Body of pancreas (tissue), 4 donors: Measurements from ENCODE around the gene OSBPL5.

Experiments
- CTCF ChIP-seq, 7 experiments: fragments of 450-650 bp in 4 of 7; fragments of 200-600 bp in 3 of 7; sonication (generic) in 3 of 7; IDR thresholded peaks; one replicate each; pipeline ENCODE4 v1.5.1; 2016 to 2019; ENCODE audit warnings: antibody characterized with exemption in 7 of 7
- POLR2A ChIP-seq, 3 donors: fragments of 450-650 bp; IDR thresholded peaks; one replicate each; pipeline ENCODE4 v1.6.1; 2016; ENCODE audit warnings: antibody characterized with exemption in 3 of 3, mild to moderate bottlenecking in 2 of 3

GRCh38 chr11:3198815-3199214, 33.7 kb upstream of the OSBPL5 start:
- TF ChIP-seq CTCF (IDR thresholded peaks at IDR 0.05) (no peak), POLR2A (IDR thresholded peaks at IDR 0.05) (no peak)
